Ovary (tissue), 3 donors: Measurements from ENCODE around the gene SSBP2.

Experiments used
- CTCF ChIP-seq, 3 donors: fragments of 450-650 bp in 2 of 3; fragments of 200-600 bp in 1 of 3; IDR thresholded peaks; one replicate each; pipeline versions ENCODE4 v1.5.1 to v1.8.0; 2016 to 2022; ENCODE audit warnings: antibody characterized with exemption in 3 of 3, mild to moderate bottlenecking in 1 of 3
- EP300 ChIP-seq: sonication (generic); formaldehyde crosslinking; IDR thresholded peaks from one replicate; pipeline ENCODE4 v1.6.1; 2017; ENCODE audit warnings: antibody characterized with exemption
- POLR2A ChIP-seq: fragments of 450-650 bp; IDR thresholded peaks from one replicate; pipeline ENCODE4 v1.6.1; 2017; ENCODE audit warnings: antibody characterized with exemption, mild to moderate bottlenecking, moderate library complexity
- donor health status: DM: no; HTN: no; CAD: no.

GRCh38 chr5:81675420-81675819 is 75.5 kb downstream of the SSBP2 start:
- no peak for TF ChIP-seq CTCF (IDR thresholded peaks at IDR 0.05)
- no peak for TF ChIP-seq EP300
- TF ChIP-seq POLR2A = no peak
